Karpas-422 (cell line): ENCODE measurements around the gene TRIM66. TPM values are rescaled to one million over a fixed set of nuclear protein-coding genes. Genes with fewer than 3 reads are reported as not detected.

Experiments used
- DNase-seq: peaks from one replicate; pipeline ENCODE4 v3.0.0-alpha.2; 2015
- H2AFZ ChIP-seq: fragments of 200-600 bp; sonication (generic); 2 replicates; pipeline ENCODE4 v1.6.1; 2014; ENCODE audit warnings: antibody characterized with exemption, low read length, mixed read lengths
- H3K27ac ChIP-seq: fragments of 200-600 bp; sonication (generic); 2 replicates; pipeline ENCODE4 v1.5.1; 2014; ENCODE audit warnings: mild to moderate bottlenecking, low read length, moderate library complexity
- H3K27me3 ChIP-seq: fragments of 200-600 bp; sonication (generic); 2 replicates; pipeline ENCODE4 v1.6.1; 2014; ENCODE audit warnings: low read length, mixed read lengths
- H3K36me3 ChIP-seq: fragments of 200-600 bp; sonication (generic); 2 replicates; pipeline ENCODE4 v1.6.1; 2014; ENCODE audit warnings: low read length, mixed read lengths; ENCODE audit not compliant: insufficient read depth
- H3K4me1 ChIP-seq: fragments of 200-600 bp; sonication (generic); 2 replicates; pipeline ENCODE4 v1.6.1; 2014; ENCODE audit warnings: mild to moderate bottlenecking, low read length, mixed read lengths
- H3K4me2 ChIP-seq: fragments of 200-600 bp; sonication (generic); 2 replicates; pipeline ENCODE4 v1.6.1; 2014; ENCODE audit warnings: low read length, low read depth, mild to moderate bottlenecking; ENCODE audit not compliant: poor library complexity, severe bottlenecking
- H3K4me3 ChIP-seq: fragments of 200-600 bp; sonication (generic); 2 replicates; pipeline ENCODE4 v1.5.1; 2014; ENCODE audit warnings: mild to moderate bottlenecking, antibody characterized with exemption, low read length, mixed read lengths
- H3K79me2 ChIP-seq: fragments of 200-600 bp; sonication (generic); 2 replicates; pipeline ENCODE4 v1.6.1; 2014; ENCODE audit warnings: mild to moderate bottlenecking, low read length, mixed read lengths
- H3K9ac ChIP-seq: fragments of 200-600 bp; sonication (generic); 2 replicates; pipeline ENCODE4 v1.6.0; 2014; ENCODE audit warnings: low read length
- H3K9me2 ChIP-seq: fragments of 200-600 bp; sonication (generic), shearing (Covaris generic); replicated peaks from 2 replicates; pipeline ENCODE4 v1.6.0; 2014; ENCODE audit warnings: mild to moderate bottlenecking, low read length, moderate library complexity; ENCODE audit not compliant: insufficient read depth
- H3K9me3 ChIP-seq: fragments of 300-700, 200-600 bp; sonication (generic); 2 replicates; pipeline ENCODE4 v1.6.1; 2014; ENCODE audit warnings: low read length, mixed read lengths
- H4K20me1 ChIP-seq: fragments of 200-600 bp; sonication (generic); 2 replicates; pipeline ENCODE4 v1.6.1; 2014; ENCODE audit warnings: mild to moderate bottlenecking, antibody characterized with exemption, low read length, low read depth; ENCODE audit not compliant: insufficient read depth
- total RNA-seq: library from RNA; depleted of rRNA; stranded (reverse); fragments of >200 nt; shearing (Covaris generic); gene quantifications from 2 replicates; pipeline ENCODE4 v1.2.3, GENCODE V29; 2014; ENCODE audit warnings: low replicate concordance

The TRIM66 gene
- total RNA-seq, 1 experiment from 2014 or later, result 13.3 TPM

DNA sequence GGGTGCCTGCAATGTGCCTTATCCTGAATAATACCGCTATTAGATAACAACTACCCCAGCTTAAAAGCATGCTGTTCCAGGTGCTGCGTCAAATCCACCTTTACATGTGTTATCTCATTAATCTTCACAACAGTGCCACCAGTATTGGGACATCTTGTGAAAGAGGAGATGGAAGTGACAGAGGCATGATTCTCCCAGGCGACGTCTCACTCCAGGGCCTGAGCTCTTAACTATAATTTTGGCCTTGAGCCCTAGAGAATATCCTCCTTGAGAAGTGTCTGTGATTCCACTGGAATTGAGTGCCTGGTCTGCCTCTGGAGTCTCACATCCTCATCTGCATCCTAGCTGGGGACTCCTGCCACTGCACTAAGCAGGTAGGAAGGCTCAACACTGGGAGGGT, 43.9 kb upstream of the TRIM66 start:
- Histone ChIP-seq H3K36me3 (no peaks in the 10 kb centered on the region), H2AFZ (no peak overlapping the region), H3K9ac (no peak overlapping the region), H3K27me3 (no peaks in the 10 kb centered on the region), H3K4me2 (no peak overlapping the region), H3K79me2 (no peaks in the 10 kb centered on the region), H3K4me3 (no peak overlapping the region), H4K20me1 (no peaks in the 10 kb centered on the region), H3K9me2 (no peaks in the 10 kb centered on the region), H3K9me3 (no peaks in the 10 kb centered on the region), H3K4me1 (no peaks in the 10 kb centered on the region; the same call in 1 of the 2 replicates), H3K27ac (no peak overlapping the region)
- DNase-seq, result no peak

DNA sequence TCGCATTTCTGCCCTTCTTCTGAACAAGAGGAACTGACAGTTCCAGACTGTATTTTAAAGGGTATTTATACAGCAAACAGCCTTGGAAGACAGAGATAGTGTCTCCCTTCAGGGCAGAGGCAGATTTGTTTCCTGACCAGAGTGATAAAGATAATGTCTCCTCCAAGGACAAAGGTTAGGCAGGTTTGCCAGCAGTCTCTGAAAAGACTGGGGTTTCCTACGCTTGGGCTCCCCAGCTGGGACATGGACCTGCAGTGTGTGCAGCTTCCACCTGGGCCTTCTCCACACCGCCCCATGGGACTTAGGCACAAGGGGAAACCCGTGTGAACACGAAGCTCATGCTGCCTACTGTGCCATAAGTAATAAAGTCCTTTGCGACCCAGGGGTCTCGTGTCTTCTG, 42.2 kb upstream of the TRIM66 start:
- Histone ChIP-seq H3K9me2 (no peaks in the 10 kb centered on the region), H3K36me3 (no peaks in the 10 kb centered on the region), H4K20me1 (no peaks in the 10 kb centered on the region), H3K4me1 (no peaks in the 10 kb centered on the region), H3K27me3 (no peaks in the 10 kb centered on the region), H3K9ac (no peak overlapping the region), H3K79me2 (no peaks in the 10 kb centered on the region), H3K4me3 (no peak overlapping the region), H3K27ac (no peak overlapping the region), H3K9me3 (no peaks in the 10 kb centered on the region), H3K4me2 (no peak overlapping the region), H2AFZ (no peak overlapping the region)
- DNase-seq, result no peak

DNA sequence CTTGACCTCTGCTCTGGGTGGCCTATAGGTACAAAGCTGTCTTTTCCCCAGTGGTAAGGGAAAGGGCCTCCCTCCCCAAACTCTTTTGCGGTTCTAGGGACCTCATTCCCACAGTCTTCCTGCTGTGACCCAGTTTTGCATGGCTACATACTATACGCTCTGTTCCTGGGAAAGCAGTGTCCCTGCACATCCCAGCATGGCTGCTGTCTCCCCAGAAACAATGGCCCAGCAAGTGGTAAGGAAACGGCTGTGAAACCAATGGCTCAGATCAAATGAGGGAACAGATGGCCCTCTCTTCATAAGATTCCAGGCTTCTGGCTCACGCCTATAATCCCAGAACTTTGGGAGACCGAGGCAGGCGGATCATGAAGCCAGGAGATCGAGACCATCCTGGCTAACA, 41.2 kb upstream of the TRIM66 start:
- Histone ChIP-seq H4K20me1 (no peaks in the 10 kb centered on the region), H3K27ac (no peak overlapping the region), H3K9me3 (no peaks in the 10 kb centered on the region), H3K27me3 (no peaks in the 10 kb centered on the region), H3K79me2 (no peaks in the 10 kb centered on the region), H3K4me2 (no peak overlapping the region), H3K36me3 (no peaks in the 10 kb centered on the region), H3K9ac (no peak overlapping the region), H3K9me2 (no peaks in the 10 kb centered on the region), H2AFZ (no peak overlapping the region), H3K4me1 (no peaks in the 10 kb centered on the region), H3K4me3 (no peak overlapping the region)
- DNase-seq, result no peak

DNA sequence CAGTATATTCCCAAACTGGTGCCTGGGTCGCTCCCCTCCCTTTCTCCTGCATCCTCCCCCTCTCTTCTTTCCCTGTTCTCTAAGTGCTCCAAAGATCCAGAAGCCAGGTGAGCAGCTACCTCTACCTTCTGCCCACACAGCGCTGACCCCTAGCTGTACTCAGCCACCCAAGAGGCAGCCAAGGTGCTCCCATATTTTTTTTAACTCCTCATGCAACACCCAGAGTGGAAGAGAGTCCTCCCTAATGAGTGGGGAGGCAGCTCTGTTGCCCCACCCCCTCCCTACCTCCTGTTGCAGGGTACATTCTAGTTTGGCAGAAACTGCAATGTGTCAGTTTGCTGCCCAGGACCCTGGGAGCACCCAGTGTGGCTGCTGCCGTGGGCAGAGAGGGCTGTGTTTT, 40.3 kb upstream of the TRIM66 start:
- no peaks in the 10 kb centered on the region for H3K9me3 ChIP-seq
- H4K20me1 ChIP-seq, result no peaks in the 10 kb centered on the region
- no peak overlapping the region for H3K27ac ChIP-seq
- no peak overlapping the region for H2AFZ ChIP-seq
- no peak overlapping the region for H3K4me3 ChIP-seq
- no peaks in the 10 kb centered on the region for H3K27me3 ChIP-seq
- no peaks in the 10 kb centered on the region for H3K9me2 ChIP-seq
- no peak overlapping the region for H3K9ac ChIP-seq
- no peak overlapping the region for H3K4me2 ChIP-seq
- no peak for DNase-seq
- no peaks in the 10 kb centered on the region for H3K36me3 ChIP-seq
- H3K79me2 ChIP-seq, result no peaks in the 10 kb centered on the region
- no peaks in the 10 kb centered on the region; the same call in 1 of the 2 replicates for H3K4me1 ChIP-seq

DNA sequence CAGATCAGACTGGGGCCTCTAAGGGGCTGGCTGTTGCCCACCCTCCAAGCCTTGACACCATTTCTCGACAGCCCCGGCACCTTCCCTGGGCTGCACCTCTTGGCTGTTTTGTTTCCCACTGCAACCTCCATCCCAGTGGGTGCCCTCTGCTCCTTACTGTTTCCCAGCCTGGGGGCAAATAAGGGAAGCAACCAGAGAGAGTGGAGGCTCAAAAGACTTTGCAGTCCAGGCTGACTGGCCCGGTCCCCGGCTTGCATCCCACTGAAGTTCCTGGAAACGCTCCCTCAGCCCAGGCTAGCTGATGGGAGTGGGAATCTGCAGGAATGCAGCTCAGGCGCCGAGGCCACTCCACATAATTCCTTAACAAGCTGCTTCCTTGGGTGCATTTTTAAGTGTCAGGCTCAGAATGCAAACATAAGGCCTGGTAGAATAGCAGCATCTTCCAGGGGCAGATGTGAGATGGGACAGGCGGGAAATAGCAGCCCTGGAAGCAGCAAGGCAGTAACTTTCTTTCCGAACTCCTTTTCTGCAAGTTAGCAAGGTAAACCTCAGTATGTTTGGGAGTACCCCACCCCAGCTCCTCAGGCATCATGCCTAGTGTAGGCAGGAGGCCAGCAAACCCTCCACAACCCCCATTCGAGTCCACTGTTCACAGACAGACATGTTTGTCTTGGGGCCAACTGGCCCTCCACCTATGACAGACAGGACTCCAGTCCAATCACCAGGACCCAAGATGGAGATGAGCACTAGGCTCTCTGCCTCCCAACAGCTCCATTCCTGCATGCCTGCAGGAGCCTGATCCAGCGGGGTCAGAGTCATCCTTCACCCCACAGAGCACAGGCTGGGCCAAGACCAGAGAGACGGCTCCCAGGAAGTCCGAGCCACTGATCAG, 39.4 kb upstream of the TRIM66 start:
- no peaks in the 10 kb centered on the region for H3K9me2 ChIP-seq
- no peak for DNase-seq
- no peak overlapping the region for H2AFZ ChIP-seq
- H4K20me1 ChIP-seq, result no peaks in the 10 kb centered on the region
- no peak overlapping the region for H3K4me3 ChIP-seq
- H3K36me3 ChIP-seq, result no peaks in the 10 kb centered on the region
- H3K4me2 ChIP-seq, result no peak overlapping the region
- no peak overlapping the region for H3K27ac ChIP-seq
- H3K4me1 ChIP-seq, result no peaks in the 10 kb centered on the region; the same call in 1 of the 2 replicates
- no peaks in the 10 kb centered on the region for H3K79me2 ChIP-seq
- H3K27me3 ChIP-seq, result no peaks in the 10 kb centered on the region
- H3K9ac ChIP-seq, result no peak overlapping the region
- H3K9me3 ChIP-seq, result no peaks in the 10 kb centered on the region

DNA sequence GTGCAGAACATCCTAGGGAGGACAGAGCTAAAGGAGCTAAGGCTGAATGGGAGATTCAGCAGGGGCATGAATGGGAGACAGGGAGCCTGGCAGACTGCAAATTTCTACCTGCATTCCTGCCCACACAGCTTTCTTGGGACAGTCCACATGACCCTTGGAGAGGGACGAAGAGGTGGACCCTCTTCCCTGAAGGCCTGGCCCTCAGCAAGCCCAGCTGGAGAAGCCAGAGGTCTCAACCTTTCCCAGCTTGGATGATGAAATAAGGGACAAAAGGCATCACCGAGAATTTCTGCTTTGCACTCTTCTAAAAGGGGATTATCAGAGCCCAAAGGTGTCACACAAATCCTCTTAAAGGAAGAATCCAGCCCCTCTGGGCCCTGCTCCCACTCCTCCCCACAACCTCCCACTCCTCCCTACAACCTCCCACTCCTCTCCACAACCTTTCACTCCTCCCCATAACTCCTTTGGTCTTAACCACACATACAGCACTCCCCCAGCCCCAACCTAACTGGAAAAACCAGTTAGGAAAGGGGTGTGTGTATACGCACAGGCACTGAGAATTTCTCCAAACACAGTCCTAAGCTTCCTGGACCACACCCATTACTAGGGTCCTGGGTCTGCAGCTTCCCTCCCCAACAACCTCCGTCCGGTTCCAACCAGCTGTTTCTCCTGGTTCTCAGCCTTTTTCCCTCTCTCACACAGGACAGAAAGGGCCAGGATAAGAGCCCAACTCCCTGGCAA, 38.6 kb upstream of the TRIM66 start:
- no peaks in the 10 kb centered on the region for H3K9me2 ChIP-seq
- no peak overlapping the region for H3K27ac ChIP-seq
- H4K20me1 ChIP-seq, result no peaks in the 10 kb centered on the region
- no peak overlapping the region for H3K9ac ChIP-seq
- H3K4me1 ChIP-seq, result no peaks in the 10 kb centered on the region; the same call in 1 of the 2 replicates
- H3K27me3 ChIP-seq, result no peaks in the 10 kb centered on the region
- H3K4me3 ChIP-seq, result no peak overlapping the region
- no peak for DNase-seq
- no peaks in the 10 kb centered on the region for H3K36me3 ChIP-seq
- H2AFZ ChIP-seq, result no peak overlapping the region
- no peaks in the 10 kb centered on the region for H3K9me3 ChIP-seq
- no peak overlapping the region for H3K4me2 ChIP-seq
- H3K79me2 ChIP-seq, result no peaks in the 10 kb centered on the region

DNA sequence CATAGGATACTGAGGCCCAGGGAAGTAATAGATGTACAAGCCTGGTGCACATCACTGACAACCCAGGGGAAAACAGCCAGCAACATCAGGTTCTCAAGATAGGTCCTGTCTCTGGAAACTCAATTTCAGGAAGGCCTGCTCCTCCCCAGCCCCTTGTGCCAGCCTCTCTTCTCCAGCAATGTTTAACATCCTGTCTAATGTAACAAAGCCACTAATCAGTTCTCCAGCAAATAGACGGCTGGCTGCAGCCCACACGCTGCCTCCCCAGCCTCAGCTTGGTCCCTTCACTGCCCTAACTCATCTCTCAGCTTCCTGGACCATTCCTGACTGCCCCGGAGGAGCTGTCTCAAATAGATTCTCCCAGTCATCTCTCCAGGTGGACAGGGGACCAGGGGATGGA, 37.9 kb upstream of the TRIM66 start:
- no peak overlapping the region for H3K4me3 ChIP-seq
- H3K4me1 ChIP-seq, result no peaks in the 10 kb centered on the region; the same call in 1 of the 2 replicates
- H3K9me3 ChIP-seq, result no peaks in the 10 kb centered on the region
- H3K36me3 ChIP-seq, result no peaks in the 10 kb centered on the region
- no peak overlapping the region for H3K4me2 ChIP-seq
- H2AFZ ChIP-seq, result no peak overlapping the region
- H3K9me2 ChIP-seq, result no peaks in the 10 kb centered on the region
- no peaks in the 10 kb centered on the region for H3K27me3 ChIP-seq
- DNase-seq, result no peak
- no peaks in the 10 kb centered on the region for H3K79me2 ChIP-seq
- no peaks in the 10 kb centered on the region for H4K20me1 ChIP-seq
- H3K27ac ChIP-seq, result no peak overlapping the region
- no peak overlapping the region for H3K9ac ChIP-seq

DNA sequence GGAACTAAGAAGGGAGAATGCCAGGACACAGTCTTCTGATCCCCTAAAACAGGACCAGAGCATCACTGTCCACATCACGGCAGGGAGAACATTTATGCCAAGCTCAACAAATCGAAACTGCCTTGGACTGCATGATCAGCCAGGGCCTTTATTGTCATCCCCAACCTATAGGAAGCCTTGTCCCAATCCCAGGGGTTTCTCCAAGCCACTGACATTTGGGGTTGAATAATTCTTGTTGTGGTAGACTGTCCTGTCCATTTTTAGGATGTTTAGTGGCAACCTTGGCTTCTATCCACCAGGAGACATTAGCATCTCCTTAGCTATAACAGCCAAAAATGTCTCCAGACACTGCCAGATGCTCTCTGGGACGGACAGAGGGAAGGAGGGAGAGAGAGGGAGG, 37.3 kb upstream of the TRIM66 start:
- Histone ChIP-seq H3K4me3 (no peak overlapping the region), H3K9me3 (no peaks in the 10 kb centered on the region), H3K9me2 (no peaks in the 10 kb centered on the region), H3K27ac (no peak overlapping the region), H3K27me3 (no peaks in the 10 kb centered on the region), H3K79me2 (no peaks in the 10 kb centered on the region), H2AFZ (no peak overlapping the region), H3K4me1 (no peaks in the 10 kb centered on the region; the same call in 1 of the 2 replicates), H3K4me2 (no peak overlapping the region), H3K36me3 (no peaks in the 10 kb centered on the region), H4K20me1 (no peaks in the 10 kb centered on the region), H3K9ac (no peak overlapping the region)
- no peak for DNase-seq
